Natural killer cell (primary cell): Measurements from ENCODE around the gene LAMC1. TPM values are rescaled to one million over a fixed set of nuclear protein-coding genes. Genes with fewer than 3 reads are reported as not detected.

Experiments used
- ATAC-seq, 3 donors: fragments of 150-1000 bp in 2 of 3; fragments of 200-7000 bp in 1 of 3; cut with Tn5 transposase; 1 replicate in 1 of 3; 2 replicates in 2 of 3; pipeline ENCODE4 v1.10.0; 2021; ENCODE audit warnings: mild to moderate bottlenecking in 2 of 3, moderate library complexity in 2 of 3
- DNase-seq, 2 donors: peaks; one replicate each; pipeline versions ENCODE4 v3.0.0 to v3.0.0-alpha.2; 2013 to 2021; ENCODE audit warnings: mixed read lengths in 1 of 2
- H3K27ac ChIP-seq: one replicate; pipeline ENCODE4 v1.5.1; 2013; ENCODE audit warnings: mild to moderate bottlenecking, low read length
- H3K27me3 ChIP-seq: one replicate; pipeline ENCODE4 v1.6.1; 2013; ENCODE audit warnings: low read length; ENCODE audit not compliant: control insufficient read depth, insufficient read depth
- H3K36me3 ChIP-seq: one replicate; pipeline ENCODE4 v1.6.1; 2013; ENCODE audit warnings: low read length; ENCODE audit not compliant: control insufficient read depth, insufficient read depth
- H3K4me1 ChIP-seq: one replicate; pipeline ENCODE4 v1.6.1; 2013; ENCODE audit warnings: low read length; ENCODE audit not compliant: control insufficient read depth, insufficient read depth
- H3K4me3 ChIP-seq: one replicate; pipeline ENCODE4 v1.5.1; 2013; ENCODE audit warnings: low read length
- H3K9me3 ChIP-seq: one replicate; pipeline ENCODE4 v1.6.1; 2013; ENCODE audit warnings: low read length; ENCODE audit not compliant: control insufficient read depth, insufficient read depth
- H3K27ac Mint-ChIP-seq, 2 donors: one replicate each; pipeline ENCODE4 v1.8.0; 2022; ENCODE audit warnings: mild to moderate bottlenecking in 2 of 2, mixed read lengths in 2 of 2, moderate library complexity in 1 of 2
- H3K27me3 Mint-ChIP-seq, 2 donors: one replicate each; pipeline ENCODE4 v1.8.0; 2022; ENCODE audit warnings: low read depth in 2 of 2, mixed read lengths in 2 of 2
- H3K36me3 Mint-ChIP-seq: one replicate; pipeline ENCODE4 v1.8.0; 2022; ENCODE audit warnings: mixed read lengths
- H3K4me1 Mint-ChIP-seq, 2 donors: one replicate each; pipeline ENCODE4 v1.8.0; 2022; ENCODE audit warnings: mixed read lengths in 2 of 2
- H3K4me3 Mint-ChIP-seq: one replicate; pipeline ENCODE4 v1.8.0; 2022; ENCODE audit warnings: mild to moderate bottlenecking, moderate library complexity, mixed read lengths
- H3K9me3 Mint-ChIP-seq, 2 donors: one replicate each; pipeline ENCODE4 v1.8.0; 2022; ENCODE audit warnings: mixed read lengths in 2 of 2
- WGBS: methylation state at CpG from one replicate; pipeline ENCODE4 v1.1.7; 2013; ENCODE audit warnings: missing lambda C conversion rate; ENCODE audit not compliant: insufficient coverage; 5-methylcytosine and 5-hydroxymethylcytosine counted together
- intact Hi-C: fragments of 100-400 bp; cut with micrococcal nuclease; formaldehyde crosslinking; loops from one replicate; pipeline ENCODE4 v1.14.2; 2022
- total RNA-seq, 4 donors: library from RNA; stranded (reverse); fragments of 120-200 nt in 1 of 4; gene quantifications; one replicate each; pipeline versions ENCODE4 v1.2.3 to v1.2.4, GENCODE V29; 2013 to 2022
- TF ChIP-seq, protein P1 (sequence below): fragments of 200-600 bp; IDR thresholded peaks from one replicate; pipeline ENCODE4 v1.8.0; 2022; ENCODE audit warnings: antibody characterized with exemption

The LAMC1 gene
- total RNA-seq, 3 donors from 2014 or later (not counting 1 experiment from before 2014, with no cell fraction given), result 0.33 to 0.66 (median 0.58) TPM

DNA sequence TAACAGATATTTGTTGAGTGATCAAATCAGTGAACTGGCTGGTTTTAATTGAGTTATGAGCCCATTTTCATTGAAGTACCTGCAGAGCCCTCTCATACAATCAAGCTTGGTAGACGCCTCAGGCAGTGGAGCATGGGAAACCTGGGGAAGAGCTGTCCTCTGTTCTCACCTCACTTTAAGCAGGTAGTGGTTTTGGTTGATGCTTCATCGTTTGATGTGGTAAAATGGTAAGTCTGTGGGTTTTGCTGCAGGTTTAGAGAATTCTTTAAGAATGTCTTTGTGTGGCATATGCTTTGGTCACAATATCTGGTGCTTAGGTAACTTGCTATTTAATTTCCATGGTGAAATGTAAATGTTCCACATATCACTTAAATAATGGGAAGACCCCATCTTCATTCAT is 10.0 kb downstream of the LAMC1 start:
- intact Hi-C loops, result no loop called here
- no peaks in the 10 kb centered on the region for H3K36me3 Mint-ChIP-seq
- H3K27ac ChIP-seq, result no peak overlapping the region
- H3K9me3 ChIP-seq, result no peaks in the 10 kb centered on the region
- WGBS, result 6% methylated on average over 2 of the region's 2 CpGs
- H3K4me1 ChIP-seq, result no peaks in the 10 kb centered on the region
- TF ChIP-seq, protein P1, sequence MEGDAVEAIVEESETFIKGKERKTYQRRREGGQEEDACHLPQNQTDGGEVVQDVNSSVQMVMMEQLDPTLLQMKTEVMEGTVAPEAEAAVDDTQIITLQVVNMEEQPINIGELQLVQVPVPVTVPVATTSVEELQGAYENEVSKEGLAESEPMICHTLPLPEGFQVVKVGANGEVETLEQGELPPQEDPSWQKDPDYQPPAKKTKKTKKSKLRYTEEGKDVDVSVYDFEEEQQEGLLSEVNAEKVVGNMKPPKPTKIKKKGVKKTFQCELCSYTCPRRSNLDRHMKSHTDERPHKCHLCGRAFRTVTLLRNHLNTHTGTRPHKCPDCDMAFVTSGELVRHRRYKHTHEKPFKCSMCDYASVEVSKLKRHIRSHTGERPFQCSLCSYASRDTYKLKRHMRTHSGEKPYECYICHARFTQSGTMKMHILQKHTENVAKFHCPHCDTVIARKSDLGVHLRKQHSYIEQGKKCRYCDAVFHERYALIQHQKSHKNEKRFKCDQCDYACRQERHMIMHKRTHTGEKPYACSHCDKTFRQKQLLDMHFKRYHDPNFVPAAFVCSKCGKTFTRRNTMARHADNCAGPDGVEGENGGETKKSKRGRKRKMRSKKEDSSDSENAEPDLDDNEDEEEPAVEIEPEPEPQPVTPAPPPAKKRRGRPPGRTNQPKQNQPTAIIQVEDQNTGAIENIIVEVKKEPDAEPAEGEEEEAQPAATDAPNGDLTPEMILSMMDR, result no peak
- peaks cover 17 to 22% of the 10 kb centered on the region in 2 donors for H3K27me3 Mint-ChIP-seq
- DNase-seq, result peak in 1 of 2 donors; percentile 53
- no peaks in the 10 kb centered on the region for H3K27me3 ChIP-seq
- H3K27ac Mint-ChIP-seq, result no peak overlapping the region
- H3K9me3 Mint-ChIP-seq, result no peaks in the 10 kb centered on the region
- no peak overlapping the region for H3K4me3 ChIP-seq
- ATAC-seq, result no peak
- no peak overlapping the region for H3K4me3 Mint-ChIP-seq
- H3K36me3 ChIP-seq, result no peaks in the 10 kb centered on the region
- H3K4me1 Mint-ChIP-seq, result no peaks in the 10 kb centered on the region

DNA sequence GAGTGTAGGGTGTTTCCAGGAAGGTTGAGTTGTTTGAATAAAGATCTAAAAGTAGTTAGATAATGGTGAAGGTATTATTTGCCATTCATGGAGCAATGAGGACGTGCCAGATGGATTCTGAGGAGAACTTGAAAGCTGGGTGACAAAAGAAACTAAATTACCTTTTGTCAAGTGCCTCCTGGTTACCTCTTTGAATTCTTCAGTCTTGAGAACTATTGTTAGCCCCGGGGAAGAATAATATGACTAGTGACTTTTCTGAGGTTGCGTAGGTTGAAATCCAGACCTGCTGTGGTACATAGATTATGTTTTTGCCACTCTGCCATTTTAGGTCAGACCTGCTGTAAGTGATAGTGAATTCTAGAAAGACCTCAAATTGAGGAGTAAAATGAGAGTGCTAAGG is 11.5 kb downstream of the LAMC1 start:
- no peaks in the 10 kb centered on the region for H3K9me3 ChIP-seq
- H3K4me1 ChIP-seq, result no peaks in the 10 kb centered on the region
- no peak overlapping the region for H3K27ac ChIP-seq
- 84% methylated on average over 3 of the region's 3 CpGs for WGBS
- DNase-seq (no peak), ATAC-seq (no peak)
- H3K27ac Mint-ChIP-seq, result no peak overlapping the region
- H3K4me3 Mint-ChIP-seq, result no peak overlapping the region
- intact Hi-C loops, result no loop called here
- H3K36me3 Mint-ChIP-seq, result no peaks in the 10 kb centered on the region
- no peak overlapping the region for H3K4me3 ChIP-seq
- no peaks in the 10 kb centered on the region for H3K27me3 ChIP-seq
- H3K9me3 Mint-ChIP-seq, result no peaks in the 10 kb centered on the region
- peaks cover 9 to 16% of the 10 kb centered on the region in 2 donors for H3K27me3 Mint-ChIP-seq
- no peaks in the 10 kb centered on the region for H3K36me3 ChIP-seq
- H3K4me1 Mint-ChIP-seq, result no peaks in the 10 kb centered on the region
- TF ChIP-seq, protein P1, result no peak

DNA sequence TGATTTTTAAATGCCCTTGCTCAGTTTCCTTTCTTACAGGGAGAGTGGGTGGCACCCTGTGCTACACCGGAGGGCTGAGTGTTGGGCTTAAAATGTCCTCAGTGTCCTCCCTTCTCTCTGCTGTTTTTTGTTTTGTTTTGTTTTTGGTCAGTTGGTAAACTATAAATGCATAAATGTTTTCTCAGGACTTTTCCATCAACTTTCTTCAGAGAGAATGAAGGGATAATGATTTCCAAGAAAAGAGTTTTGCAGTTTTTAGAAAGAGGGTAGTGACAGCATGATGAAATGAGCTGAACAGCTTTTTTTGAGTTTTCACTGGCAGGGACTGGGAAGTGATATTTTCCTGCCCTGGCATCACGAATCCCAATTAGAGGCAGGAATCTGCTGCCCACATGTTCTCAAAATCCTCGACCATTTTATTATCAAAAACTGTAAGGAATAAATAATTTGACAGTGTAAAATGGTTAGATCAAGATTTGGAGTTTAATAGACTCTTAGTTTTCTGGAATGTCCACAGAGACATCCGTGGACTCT is 15.2 kb downstream of the LAMC1 start:
- ATAC-seq (no peak), DNase-seq (no peak)
- Histone ChIP-seq H3K27ac (no peak overlapping the region), H3K4me1 (no peaks in the 10 kb centered on the region), H3K27me3 (peaks cover 2% of the 10 kb centered on the region), H3K36me3 (no peaks in the 10 kb centered on the region), H3K4me3 (no peak overlapping the region), H3K9me3 (no peaks in the 10 kb centered on the region)
- no peaks in the 10 kb centered on the region for H3K9me3 Mint-ChIP-seq
- H3K4me3 Mint-ChIP-seq, result no peak overlapping the region
- H3K27me3 Mint-ChIP-seq, result peaks cover 20 to 44% of the 10 kb centered on the region in 2 donors
- intact Hi-C loops, result no loop called here
- WGBS, result 84% methylated on average over 3 of the region's 4 CpGs
- H3K4me1 Mint-ChIP-seq, result no peaks in the 10 kb centered on the region
- H3K36me3 Mint-ChIP-seq, result no peaks in the 10 kb centered on the region
- no peak overlapping the region for H3K27ac Mint-ChIP-seq
- TF ChIP-seq, protein P1, result no peak

DNA sequence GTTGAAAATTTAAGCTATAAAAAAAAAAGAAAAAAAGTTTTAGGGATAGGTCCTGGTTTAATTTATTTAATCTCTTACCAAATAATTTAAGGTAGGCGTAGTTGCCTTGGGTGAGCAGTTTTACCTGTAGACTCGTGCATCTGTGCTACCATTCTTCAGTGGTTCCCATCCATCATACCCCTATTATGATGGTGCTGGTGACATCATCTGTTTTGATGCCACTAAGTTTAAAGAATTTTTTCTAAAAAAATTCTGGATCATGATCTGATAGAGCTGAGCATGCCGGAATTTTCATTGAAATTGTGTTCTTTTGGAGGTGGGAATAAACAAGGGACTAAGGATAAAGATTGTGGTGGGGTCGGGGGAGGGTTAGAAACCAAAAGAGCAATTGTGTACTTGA is 15.7 kb downstream of the LAMC1 start:
- ATAC-seq, result no peak
- Histone ChIP-seq H3K4me1 (no peaks in the 10 kb centered on the region), H3K27ac (no peak overlapping the region), H3K4me3 (no peak overlapping the region), H3K27me3 (peaks cover 2% of the 10 kb centered on the region), H3K36me3 (no peaks in the 10 kb centered on the region), H3K9me3 (no peaks in the 10 kb centered on the region)
- intact Hi-C loops, result no loop called here
- DNase-seq, result no peak
- TF ChIP-seq, protein P1, result no peak
- H3K36me3 Mint-ChIP-seq, result no peaks in the 10 kb centered on the region
- no peaks in the 10 kb centered on the region for H3K4me1 Mint-ChIP-seq
- H3K27me3 Mint-ChIP-seq, result peaks cover 20 to 46% of the 10 kb centered on the region in 2 donors
- no peak overlapping the region for H3K27ac Mint-ChIP-seq
- no peaks in the 10 kb centered on the region for H3K9me3 Mint-ChIP-seq
- H3K4me3 Mint-ChIP-seq, result no peak overlapping the region
- WGBS, result 88% methylated on average over 2 of the region's 4 CpGs
